NCI-H2196 treated with DMSO at 0.1 percent for 48 hours (cell line): Measurements from ENCODE around the gene KLK1.
"Not testable (repeated sequence)": the region's sequence is repeated elsewhere in the genome, so short reads cannot be mapped to it uniquely, and the experiment has no call there.

ENCODE experiments used
- DNase-seq: peaks from one replicate; lab custom pipeline; 2025; ENCODE audit not compliant: unreplicated experiment; lab: John Stamatoyannopoulos, UW

KLK1 gene

DNA sequence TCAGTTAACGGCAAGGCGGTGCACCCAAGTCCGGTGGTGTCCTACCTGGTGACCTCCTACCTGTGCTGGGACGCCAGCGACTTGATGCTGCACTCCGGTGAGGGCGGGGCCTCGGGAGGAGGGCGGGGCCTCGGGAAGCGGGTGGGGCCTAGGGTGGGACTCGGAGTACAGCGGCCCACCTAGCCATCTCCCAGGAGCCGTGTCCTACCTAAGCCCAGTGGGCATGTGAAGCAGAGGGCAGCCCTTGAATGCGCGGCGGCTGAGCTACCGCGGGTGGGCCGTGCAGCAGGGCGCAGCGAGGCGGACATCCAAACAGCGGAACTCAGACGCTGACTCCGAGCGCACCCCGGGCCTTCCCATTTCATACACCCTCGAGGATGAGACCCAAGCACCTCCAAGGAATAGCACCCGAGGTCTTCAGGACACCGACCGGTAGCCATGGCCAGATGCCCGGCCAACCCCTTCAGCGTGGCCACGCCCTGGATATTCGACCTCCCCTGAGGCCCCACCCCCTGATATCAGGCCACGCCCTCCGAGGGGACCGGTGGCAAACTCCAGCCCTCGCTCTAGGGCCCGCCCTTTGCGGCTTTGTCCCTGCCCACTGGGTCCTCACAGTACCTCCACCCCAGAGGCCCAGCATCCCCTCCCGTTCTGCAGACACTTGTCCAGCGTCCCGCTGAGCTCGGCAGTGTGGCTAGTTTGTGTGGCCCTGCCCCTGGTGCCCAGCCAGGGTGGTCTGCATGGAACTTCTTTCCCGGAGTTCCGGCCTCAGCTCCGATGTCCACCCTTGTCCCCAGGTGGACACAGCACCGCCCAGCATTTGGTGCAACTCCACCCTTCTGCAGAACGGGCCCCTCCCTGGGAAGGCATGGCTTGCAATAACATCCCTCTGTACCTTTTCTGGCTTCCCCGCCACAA is 5.4 kb downstream of the KLK1 start:
- DNase-seq, result peak; percentile 44

DNA sequence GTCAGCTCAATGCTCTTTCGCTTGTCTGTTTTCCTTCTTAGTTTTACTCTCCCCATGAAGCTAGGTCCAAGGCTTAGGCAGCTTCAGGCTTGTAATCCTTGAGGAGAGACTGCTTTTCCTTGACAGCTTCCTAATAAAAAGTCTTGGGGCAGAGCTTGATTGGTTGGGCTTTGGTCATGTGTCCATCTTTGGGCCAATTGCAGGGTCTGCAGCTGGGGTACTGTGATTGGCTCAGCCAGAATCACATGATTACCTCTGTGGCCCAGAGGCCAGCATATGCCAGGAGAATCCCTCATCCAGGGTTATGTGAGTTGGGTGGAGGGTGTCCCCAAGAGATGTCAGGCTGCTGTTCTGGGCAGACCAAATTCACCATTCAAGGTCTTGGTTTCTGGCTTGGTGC is 8.1 kb downstream of the KLK1 start:
- no peak for DNase-seq

DNA sequence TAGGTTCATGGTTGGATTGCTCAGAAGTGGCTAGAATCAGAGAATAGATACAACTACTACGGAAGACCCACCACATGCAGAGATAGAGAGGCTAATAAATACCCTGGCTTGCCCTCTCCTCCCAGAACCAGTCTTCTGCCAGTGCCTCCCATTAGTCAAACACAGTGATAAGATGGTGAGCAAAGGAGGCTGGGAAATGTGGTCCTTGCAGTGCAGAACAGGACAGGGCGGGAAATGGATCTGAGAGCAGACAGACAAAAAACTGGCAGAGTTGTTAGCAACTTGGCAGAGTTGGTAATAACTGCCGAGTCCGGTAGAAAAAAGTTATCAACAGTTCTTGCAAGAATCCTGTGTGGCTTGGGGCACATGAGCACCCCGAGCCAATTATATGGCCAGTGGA is 8.7 kb downstream of the KLK1 start:
- no peak for DNase-seq

- no peak for DNase-seq
Measured at GRCh38 chr19:50812474-50812873, 11.1 kb downstream of the KLK1 start.

GRCh38 chr19:50811622-50812238 is 11.9 kb downstream of the KLK1 start:
- DNase-seq, result not testable (repeated sequence)

DNA sequence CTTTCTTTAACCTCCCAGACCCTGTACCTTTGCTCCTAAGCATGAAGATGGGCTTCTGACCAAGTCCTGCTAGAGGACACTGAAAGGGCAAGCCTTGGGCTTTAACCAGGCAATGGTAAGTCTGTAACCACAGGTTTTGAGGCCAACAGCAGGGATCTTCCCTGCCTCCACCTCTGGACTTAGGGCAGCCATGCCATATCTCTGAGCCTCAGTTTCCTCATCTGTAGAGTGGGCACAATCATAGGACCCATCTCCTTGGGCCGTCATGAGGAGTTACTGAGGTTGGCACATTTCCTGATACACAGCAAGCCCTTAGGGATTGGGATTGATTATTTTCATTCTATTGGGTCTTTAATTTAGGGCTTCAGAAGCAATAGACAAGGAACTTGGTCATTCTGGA is 14.7 kb downstream of the KLK1 start:
- DNase-seq, result no peak

DNA sequence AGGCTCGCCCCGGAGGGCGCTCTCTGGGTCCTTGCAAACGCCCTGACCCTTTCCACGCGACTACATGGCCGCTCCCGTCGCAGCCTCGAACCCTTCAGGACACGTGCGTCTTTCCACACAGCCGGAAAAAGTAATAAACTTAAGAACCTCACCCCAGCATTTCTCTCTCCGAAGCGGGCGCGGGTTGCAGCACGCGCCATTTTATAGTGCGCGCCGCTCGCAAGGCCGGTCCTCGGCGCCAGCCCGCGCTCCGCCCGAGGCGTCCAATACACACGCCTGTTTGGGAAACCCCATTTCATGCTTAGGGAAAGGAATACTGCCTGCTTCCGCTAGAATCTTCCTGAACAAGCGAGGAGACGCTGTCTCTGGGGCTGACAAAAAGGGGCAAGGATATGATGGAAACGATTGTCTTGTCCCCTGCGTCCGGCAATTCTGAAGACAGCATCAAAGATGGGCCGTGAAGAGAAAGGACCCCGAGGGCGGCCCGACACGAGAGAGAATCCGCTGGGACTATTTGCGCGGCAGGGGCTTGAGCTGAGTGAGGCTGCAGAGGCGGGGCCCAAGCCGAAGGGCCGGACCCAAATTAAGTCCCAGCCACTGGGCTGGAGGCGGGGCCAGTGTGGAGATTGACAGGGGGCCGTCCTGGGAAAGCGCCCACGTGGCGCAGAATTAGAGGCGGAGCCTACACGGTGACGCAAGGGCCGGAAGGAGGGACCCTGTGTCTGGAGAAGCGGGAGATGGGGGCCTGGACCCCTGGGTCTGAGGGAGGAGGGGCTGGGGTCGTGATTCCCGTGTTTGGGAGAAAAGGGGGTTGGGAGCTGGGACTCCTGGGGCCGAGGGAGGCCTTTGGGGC is 18.9 kb downstream of the KLK1 start:
- peak; percentile 95 for DNase-seq

GRCh38 chr19:50803633-50804419 is 19.8 kb downstream of the KLK1 start:
- DNase-seq, result no peak

GRCh38 chr19:50801107-50801506 is 22.5 kb downstream of the KLK1 start:
- DNase-seq, result no peak

GRCh38 chr19:50799547-50799851 is 24.1 kb downstream of the KLK1 start:
- no peak for DNase-seq

- DNase-seq, result no peak
Measured at GRCh38 chr19:50798659-50799546, 24.7 kb downstream of the KLK1 start.

DNA sequence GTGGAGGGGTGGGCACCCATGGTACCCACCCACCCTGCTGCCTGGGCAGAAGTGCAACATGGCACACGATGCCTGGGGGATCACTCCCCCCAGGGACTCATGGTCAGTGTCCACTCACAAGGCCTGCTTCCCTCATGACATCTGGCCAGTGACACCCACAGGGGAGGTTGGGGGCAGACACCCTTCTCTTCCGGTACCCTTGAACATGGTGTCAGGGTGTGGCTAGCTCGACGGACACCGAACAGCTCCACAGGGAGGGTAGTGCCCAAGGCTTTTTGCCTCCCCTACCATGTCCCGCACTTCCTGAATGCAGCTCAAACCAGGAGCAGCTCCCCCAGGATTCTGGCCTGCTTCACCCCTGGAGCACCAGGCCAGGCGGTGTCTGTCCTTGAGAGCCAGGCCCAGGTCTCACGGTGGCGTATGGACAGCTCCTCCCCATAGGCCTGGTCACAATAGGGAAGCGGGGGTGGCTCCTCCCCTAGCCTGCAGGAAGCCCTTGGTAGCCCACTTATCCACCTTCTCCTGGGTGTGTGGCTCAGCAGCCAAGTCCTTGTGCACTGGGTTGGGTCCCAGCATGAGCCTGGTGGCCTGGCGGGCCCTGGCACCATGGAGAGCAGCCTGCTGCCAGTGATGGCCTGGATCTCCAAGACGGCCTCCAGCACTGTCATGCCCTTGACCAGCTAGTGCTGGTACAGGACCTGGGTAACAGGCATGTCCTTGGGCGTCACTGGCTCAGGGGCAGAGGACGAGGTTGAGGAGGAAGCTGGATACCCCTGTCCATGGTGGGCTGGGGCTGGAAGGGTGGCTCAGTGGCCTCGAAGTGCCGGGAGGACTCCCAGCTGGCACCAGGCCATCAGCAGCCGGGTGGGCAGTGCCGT is 25.6 kb downstream of the KLK1 start:
- no peak for DNase-seq

- no peak for DNase-seq
Measured at GRCh38 chr19:50797429-50797780, 26.2 kb downstream of the KLK1 start.

DNA sequence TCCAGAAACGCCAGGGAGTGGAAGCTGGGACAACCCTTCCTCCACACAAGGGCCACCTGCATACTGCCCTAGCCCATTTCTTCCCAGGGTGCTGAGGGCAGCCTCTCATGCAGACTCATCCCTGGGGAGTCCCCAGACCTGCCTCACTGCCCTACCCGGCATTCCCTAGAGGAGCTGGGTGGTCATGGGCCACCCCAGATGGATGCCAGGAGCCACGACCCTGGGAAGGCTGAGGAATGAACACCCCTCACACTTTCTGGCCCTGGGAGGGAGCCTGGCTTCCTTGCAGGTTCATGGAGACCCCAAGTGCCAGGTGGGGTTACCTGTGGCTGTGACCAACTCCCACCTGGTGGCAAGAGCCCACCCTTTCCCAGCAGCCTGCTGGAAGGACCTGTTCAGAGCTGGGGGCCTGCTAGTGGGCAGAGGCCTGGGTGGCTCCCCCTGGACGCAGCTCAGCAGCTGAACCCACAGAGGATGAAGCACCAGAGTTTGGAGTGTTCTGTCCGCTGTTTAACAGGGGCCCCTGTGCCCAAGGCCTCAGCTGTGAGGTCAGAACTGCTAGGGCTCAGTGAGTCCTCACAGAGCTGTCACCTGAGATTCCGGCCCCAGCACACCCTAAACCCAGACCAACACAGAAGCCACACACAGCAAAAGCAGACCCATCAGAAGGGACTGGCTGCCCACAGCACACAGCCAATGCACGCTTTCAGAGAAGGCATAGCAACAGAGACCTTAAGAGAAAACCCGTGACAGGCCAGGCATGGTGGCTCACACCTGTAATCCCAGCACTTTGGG is 26.8 kb downstream of the KLK1 start:
- DNase-seq, result no peak

DNA sequence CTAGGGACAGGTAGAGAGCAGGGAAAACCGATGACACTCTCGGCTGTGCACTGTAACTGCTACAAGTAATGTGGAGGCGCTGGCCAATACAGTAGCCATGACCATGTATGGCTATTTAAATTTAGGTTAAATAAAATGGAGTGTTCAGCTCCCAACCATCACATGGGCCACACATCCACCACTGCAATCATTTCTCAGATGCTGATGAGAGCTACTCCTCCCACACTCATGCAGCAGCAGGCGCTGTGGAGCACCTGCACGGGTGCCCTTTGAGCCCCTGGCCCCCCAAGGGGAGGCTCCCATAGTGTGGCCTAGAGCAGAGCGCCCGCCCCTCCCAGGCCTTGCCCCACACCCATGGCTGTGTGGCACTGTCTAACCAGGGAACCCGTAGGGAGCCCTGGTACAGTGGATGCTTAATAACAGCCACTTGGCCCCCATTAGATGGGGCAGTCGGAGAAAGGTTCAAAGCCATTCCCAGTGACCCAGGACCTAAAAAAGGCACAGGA is 27.4 kb downstream of the KLK1 start:
- DNase-seq, result no peak

GRCh38 chr19:50795664-50796073 is 27.9 kb downstream of the KLK1 start:
- DNase-seq, result no peak

DNA sequence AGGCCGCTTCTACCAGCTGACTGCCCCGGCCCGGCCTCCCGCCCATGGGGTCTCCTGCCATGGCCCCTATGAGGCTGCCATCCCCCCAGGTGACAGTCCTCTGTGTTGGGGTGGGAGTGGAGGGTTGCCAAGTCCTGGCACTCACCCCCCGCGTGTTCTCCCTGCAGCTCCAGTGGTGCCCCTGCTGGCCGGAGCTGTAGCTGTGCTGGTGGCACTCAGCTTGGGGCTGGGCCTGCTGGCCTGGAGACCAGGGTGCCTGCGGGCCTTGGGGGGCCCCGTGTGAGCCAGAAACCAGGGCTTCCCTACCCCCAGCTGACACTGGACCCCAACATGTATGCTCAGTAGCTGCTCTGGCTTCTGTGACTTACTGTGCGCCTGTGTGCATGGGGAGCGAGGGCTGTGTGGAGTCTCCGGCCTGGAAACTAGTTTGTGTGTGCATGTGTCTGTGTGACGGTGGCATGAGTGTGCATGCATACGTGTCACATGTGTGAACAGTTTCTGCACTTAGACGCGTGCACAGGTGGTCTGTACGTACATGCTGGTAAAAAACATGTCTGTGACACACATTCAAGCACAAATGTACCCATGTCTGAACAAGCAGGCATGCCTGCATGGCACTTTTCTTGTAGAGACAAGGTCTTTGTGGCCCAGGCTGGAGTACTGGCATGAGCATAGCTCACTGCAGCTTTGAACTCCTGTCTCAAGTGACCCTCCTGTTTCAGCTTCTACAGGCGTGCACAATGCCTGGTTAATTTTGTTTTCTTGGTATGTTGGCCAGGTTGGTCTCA is 28.5 kb downstream of the KLK1 start:
- no peak for DNase-seq
